GM12892 (cell line): ENCODE data around the gene TTPAL.
A peak's percentile ranks its signal among the peaks of the same experiment; 100 is the strongest.

Experiments
- DNase-seq: peaks from one replicate; pipeline ENCODE4 v3.0.0; 2011; ENCODE audit not compliant: insufficient read length
- FAIRE-seq: peaks from 2 replicates; lab custom pipeline; 2011; peaks lifted over from hg19 to GRCh38; lab: Jason Lieb, UNC
- POLR2A ChIP-seq: IDR thresholded peaks from 2 replicates; pipeline ENCODE4 v1.6.1; 2011; ENCODE audit warnings: low read depth, low read length, control low read depth
- POLR2AphosphoS5 ChIP-seq: IDR thresholded peaks from 2 replicates; pipeline ENCODE4 v1.6.1; 2011; ENCODE audit warnings: low read depth, low read length, control low read depth
- TAF1 ChIP-seq: IDR thresholded peaks from 2 replicates; pipeline ENCODE4 v1.6.1; 2011; ENCODE audit warnings: low read depth, mild to moderate bottlenecking, control low read depth, low read length, borderline replicate concordance

Gene TTPAL

GRCh38 chr20:44513871-44514270 lies 38.2 kb downstream of the TTPAL start:
- TF ChIP-seq POLR2AphosphoS5 (no peak), TAF1 (no peak), POLR2A (no peak)
- FAIRE-seq = no peak

GRCh38 chr20:44516491-44516890 lies 40.8 kb downstream of the TTPAL start:
- DNase-seq (no peak), FAIRE-seq (no peak)
- TF ChIP-seq TAF1 = no peak

More at GRCh38 chr20:44513871-44514270, 38.2 kb downstream of the TTPAL start:
- DNase-seq = no peak

GRCh38 chr20:44517454-44517853 lies 41.8 kb downstream of the TTPAL start:
- FAIRE-seq = no peak
- TF ChIP-seq POLR2A = no peak
- TF ChIP-seq POLR2AphosphoS5 = no peak
- no peak for TF ChIP-seq TAF1
- DNase-seq = no peak

GRCh38 chr20:44518248-44518647 lies 42.6 kb downstream of the TTPAL start:
- TF ChIP-seq POLR2A (no peak), POLR2AphosphoS5 (no peak), TAF1 (no peak)
- no peak for FAIRE-seq
- DNase-seq = no peak

- TF ChIP-seq TAF1 (no peak), POLR2A (no peak), POLR2AphosphoS5 (no peak)
- FAIRE-seq = no peak
- DNase-seq = no peak
Observed at GRCh38 chr20:44520881-44521280, 45.2 kb downstream of the TTPAL start.

- DNase-seq = peak; percentile 90
- TF ChIP-seq TAF1 (no peak), POLR2AphosphoS5 (peak; percentile 75; the same call in 1 of the 2 replicates), POLR2A (peak; percentile 79)
- peak; percentile 93 for FAIRE-seq
Observed at GRCh38 chr20:44521484-44522481, 46.1 kb downstream of the TTPAL start, which contains the start of gene SERINC3. Gene SERINC3, minus strand, starts transcription at chr20:44522070. Its CDS starts 119 bp downstream, at chr20:44521951.

- no peak for FAIRE-seq
- TF ChIP-seq POLR2AphosphoS5 (no peak), TAF1 (no peak), POLR2A (no peak)
- no peak for DNase-seq
Observed at GRCh38 chr20:44522841-44523240, 47.2 kb downstream of the TTPAL start.

GRCh38 chr20:44523746-44524145 lies 48.1 kb downstream of the TTPAL start:
- TF ChIP-seq POLR2A = no peak
- TF ChIP-seq POLR2AphosphoS5 = no peak
- TF ChIP-seq TAF1 = no peak
- FAIRE-seq (no peak), DNase-seq (no peak)

GRCh38 chr20:44526129-44526528 lies 50.5 kb downstream of the TTPAL start:
- FAIRE-seq (no peak), DNase-seq (no peak)
- TF ChIP-seq POLR2AphosphoS5 = no peak
- TF ChIP-seq POLR2A = no peak
- TF ChIP-seq TAF1 = no peak

GRCh38 chr20:44527716-44528199 lies 52.1 kb downstream of the TTPAL start:
- FAIRE-seq (no peak), DNase-seq (no peak)
- TF ChIP-seq TAF1 = no peak
- no peak for TF ChIP-seq POLR2AphosphoS5
- no peak for TF ChIP-seq POLR2A

- FAIRE-seq = no peak
- DNase-seq = no peak
- TF ChIP-seq TAF1 (no peak), POLR2AphosphoS5 (no peak), POLR2A (no peak)
Observed at GRCh38 chr20:44528309-44528708, 52.6 kb downstream of the TTPAL start.

GRCh38 chr20:44532259-44532980 lies 56.7 kb downstream of the TTPAL start:
- TF ChIP-seq POLR2A (no peak), TAF1 (no peak)
- FAIRE-seq (no peak), DNase-seq (no peak)
